ENCODE data around the gene MTRF1.
A peak's percentile ranks its signal among the peaks of the same experiment; 100 is the strongest.
"Not testable (repeated sequence)": the region's sequence is repeated elsewhere in the genome, so short reads cannot be mapped to it uniquely, and the experiment has no call there.

The MTRF1 gene

DNA sequence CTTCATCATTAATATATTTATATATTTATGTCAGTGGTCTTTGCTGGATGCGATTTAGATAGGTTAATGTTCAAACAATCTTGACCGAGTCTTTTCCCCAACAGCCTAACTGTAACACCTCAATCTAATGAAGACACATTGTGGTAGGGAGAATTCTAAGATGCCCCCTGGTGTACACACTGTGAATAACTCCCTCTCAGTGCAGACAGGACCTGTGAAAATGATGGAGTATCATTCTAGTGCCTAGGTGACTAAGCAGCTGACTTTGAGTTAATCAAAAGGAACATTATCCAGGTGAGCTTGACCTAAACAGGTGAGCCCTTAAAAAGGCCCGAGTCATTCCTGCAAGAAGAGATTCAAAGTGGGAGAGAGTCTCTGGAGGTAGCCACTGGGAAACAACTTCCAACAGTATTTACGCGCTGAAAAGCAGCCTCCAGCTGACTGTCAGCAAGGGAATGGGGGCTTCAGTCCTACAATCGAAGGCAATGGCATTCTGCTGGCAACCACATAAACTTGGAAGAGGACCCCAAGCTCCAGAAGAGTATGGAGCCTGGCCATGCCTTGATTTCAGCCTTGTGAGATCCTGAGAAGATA is 41.0 kb downstream of the MTRF1 start:
- peak; percentile 20 to 50 for DNase-seq (ENCODE audit: low read depth in 2 of 2)

DNA sequence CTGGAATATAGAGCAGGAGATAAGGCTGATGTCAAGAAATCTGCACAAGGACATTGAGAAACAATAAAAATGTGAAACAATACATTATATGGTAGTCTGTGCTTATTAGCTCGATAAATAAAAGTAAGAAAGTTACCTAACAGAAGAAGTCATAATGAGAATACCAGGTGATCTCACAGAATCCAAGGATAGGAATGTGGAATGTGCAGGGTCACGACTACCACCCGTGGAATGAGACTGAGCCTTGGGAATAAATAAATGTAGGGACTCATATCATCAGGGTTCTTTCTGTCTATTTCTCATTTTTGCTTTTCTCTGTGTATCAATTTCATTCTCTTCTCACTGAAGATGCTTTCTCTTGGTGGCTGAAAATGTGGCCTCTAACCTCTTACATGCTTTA is 43.0 kb downstream of the MTRF1 start:
- DNase-seq (ENCODE audit: low read depth in 2 of 2), result no peak

DNA sequence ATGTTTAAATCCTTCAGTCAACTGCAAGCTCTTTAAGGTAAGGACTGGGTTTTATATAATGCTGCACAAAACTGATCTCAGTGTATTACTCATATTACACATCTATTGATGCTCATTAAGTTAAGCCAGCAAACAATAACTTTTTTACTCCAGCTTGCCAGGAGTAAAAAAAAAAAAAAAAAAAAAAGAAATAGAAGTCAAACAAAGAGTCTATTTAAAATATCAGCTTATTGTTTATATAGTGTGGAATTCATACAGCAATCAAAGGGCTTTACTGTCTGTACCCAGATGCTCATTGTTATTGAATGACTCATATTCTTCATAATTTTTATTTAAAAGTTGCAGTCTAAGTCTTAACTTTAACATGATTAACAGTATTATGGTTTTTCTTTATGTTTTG is 47.2 kb downstream of the MTRF1 start:
- no peak for DNase-seq (ENCODE audit: low read depth in 2 of 2)

DNA sequence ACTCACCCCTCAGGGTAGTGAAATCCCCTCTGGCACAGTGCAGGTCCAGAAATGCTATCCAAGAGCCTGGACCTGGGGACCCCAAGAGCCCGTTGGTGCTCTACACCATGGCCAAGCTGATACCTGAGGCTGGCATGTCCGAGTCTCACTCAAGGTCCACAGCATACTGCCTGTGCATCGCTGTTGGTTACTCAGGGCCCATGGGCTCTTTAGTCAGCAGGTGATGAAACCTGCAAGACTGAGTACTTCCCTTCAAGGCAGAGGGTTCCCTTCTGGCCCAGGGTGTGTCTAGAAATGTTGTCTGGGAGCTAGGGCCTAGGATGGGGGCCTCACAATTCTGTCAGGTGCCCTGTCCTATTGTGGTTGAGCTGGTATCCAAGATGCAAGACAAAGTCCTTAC is 49.5 kb downstream of the MTRF1 start:
- DNase-seq (ENCODE audit: low read depth in 2 of 2), result no peak

DNA sequence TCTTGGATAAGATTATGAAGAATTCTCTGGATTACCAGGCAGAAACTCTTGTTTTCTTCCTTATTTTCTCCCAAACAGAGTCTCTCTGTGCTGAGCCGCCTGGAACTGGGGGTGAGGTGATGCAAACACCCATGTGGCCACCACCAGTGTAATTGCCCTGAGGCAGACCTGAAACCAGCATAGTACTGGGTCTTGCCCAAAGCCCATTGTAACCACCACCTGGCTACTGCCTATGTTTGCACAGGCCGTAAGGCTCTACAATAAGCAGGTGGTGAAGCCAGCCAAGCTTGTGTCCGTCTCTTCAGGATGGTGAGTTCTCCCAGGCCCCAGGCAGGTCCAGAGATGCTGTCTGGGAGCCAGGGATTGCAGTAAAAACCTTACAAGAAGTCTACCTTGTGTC is 50.1 kb downstream of the MTRF1 start:
- no peak for DNase-seq (ENCODE audit: low read depth in 2 of 2)

DNA sequence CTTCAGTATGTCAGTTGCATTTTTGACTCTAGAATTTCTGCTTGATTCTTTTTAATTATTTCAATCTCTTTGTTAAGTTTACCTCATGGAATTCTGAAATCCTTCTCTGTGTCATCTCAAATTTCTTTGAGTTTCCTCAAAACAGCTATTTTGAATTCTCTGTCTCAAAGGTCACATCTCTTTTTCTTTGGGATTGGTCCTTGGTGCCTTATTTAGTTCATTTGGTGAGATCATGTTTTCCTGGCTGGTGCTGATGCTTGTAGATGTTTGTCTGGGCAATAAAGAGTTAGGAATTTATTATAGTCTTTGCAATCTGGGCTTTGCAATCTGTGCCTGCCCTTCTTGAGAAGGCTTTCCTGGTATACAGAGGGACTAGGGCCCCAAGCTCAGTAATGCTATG is 50.5 kb downstream of the MTRF1 start:
- no peak for DNase-seq (ENCODE audit: low read depth in 2 of 2)

DNA sequence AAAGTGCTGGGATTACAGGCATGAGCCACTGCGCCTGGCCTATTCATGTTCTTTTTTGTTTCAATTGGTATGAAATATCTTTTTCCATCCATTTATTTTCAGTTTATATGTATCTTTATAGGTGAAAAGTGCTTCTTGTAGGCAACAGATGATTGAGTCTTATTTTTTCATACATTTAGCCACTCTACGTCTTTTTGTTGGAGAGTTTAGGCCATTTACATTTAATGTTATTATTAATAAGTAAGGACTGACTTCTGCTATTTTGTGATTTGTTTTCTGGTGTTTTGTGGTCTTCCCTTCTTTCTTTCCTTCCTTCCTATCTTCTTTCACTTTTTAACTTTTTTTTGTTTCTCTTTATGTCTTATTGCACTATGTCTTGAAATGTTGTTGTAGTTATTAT is 52.3 kb downstream of the MTRF1 start:
- DNase-seq (ENCODE audit: low read depth in 2 of 2), result no peak

DNA sequence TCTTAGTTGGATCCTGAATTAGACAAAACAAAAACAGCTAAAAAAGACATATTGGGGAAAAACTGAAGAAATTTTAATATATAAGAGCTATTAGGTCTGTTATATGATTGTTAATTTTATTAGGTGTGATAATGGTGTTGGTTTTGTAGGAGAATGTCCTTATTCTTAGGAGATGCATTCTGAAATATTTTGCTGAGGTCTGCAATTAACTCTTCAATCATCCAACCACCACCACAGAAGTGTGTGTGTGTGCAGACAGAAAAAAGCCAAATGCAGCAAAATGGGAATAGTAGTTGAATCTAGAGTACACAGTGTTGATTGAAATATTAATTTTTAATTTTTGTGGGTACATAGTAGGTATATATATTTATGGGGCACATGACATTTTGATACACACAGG is 56.9 kb downstream of the MTRF1 start:
- DNase-seq (ENCODE audit: low read depth in 2 of 2), result no peak

DNA sequence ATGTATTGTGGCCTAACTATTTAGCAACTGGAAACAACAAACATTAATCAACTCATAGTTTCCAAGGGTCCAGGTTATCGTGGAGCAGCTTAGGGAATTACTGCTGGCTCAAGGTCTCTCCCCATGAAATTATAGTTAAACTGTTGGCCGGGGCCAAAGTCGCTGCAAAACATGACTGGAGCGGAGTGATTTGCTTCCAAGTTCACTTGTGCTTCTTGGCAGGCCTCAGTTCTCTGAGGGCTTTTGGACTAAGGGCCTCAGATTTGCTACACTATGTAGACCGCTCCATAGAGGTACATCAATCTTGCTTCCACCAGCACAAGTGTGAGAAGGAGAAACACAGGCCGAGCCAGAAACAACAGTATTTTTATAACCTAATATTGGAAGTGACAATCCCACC is 59.6 kb downstream of the MTRF1 start:
- DNase-seq (ENCODE audit: low read depth in 2 of 2), result no peak

DNA sequence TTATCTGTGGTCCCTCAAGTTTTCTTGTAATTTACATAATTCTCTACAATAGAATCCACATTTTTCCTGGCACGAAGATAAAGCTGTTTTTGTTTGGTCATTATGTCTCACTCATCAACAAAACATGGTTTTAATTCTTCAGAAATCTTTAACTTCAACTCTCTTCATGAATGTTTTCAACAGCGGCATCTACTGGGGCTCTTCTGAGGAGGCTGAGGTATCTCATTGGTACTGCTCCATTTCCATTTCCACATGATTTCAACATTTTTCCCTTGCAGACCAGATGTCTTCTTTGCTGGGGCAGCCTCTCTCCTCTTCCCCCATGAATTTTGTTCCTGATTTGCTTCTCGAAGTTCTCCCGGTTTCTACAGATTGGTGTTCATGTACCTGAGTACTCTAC is 63.2 kb downstream of the MTRF1 start:
- no peak for DNase-seq (ENCODE audit: low read depth in 2 of 2)

DNA sequence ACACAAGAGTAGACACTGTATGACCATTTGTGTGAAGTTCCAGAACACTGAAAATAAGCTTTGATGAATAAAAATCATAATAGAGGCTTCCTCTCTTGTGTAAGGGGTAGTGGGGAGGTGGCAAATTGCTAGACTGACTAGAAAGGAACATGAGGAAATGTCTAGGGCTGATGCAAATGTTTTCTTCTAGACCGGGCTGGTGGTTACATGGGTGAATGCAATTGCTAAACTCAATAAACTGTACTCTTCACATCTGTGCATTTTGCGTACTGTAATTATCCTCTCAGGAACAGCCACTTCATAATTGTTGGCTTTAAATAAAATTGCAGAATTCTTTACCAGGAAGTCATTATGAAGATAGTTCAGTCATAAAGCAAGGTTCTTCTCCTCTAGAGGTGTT is 63.9 kb downstream of the MTRF1 start:
- DNase-seq (ENCODE audit: low read depth in 2 of 2), result no peak

DNA sequence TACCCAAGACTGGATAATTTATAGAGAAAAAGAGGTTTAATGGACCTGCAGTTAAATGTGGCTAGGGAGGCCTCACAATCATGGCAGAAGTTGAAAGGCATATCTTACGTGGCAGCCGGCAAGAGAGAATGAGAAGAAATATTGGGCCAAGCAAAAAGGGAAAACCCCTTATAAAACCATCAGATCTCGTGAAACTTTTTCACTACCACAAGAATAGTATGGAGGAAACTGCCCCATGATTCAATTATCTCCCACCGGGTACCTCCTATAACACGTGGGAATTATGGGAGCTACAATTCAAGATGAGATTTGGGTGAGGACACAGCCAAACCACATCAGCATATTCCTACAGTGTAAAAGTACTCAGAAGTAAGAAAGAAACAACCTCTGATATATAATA is 64.3 kb downstream of the MTRF1 start:
- DNase-seq (ENCODE audit: low read depth in 2 of 2), result no peak

DNA sequence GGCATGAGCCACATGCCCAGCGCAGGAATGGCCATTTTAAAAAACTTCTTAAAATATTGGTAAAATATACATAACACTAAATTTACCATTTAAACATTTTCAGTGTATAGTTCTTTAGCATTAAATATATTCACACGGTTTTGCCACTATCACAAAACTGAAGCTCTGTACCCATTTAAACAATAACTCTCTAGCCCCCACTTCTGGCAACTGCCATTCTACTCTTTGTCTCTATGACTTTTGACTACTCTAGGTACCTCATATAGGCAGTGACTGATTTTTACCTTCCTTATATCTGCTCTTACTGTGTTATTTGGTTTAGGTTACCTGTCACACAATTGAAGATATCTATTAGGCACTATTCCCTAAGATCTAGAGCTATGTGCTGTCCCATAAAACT is 66.8 kb downstream of the MTRF1 start:
- no peak for DNase-seq (ENCODE audit: low read depth in 2 of 2)

DNA sequence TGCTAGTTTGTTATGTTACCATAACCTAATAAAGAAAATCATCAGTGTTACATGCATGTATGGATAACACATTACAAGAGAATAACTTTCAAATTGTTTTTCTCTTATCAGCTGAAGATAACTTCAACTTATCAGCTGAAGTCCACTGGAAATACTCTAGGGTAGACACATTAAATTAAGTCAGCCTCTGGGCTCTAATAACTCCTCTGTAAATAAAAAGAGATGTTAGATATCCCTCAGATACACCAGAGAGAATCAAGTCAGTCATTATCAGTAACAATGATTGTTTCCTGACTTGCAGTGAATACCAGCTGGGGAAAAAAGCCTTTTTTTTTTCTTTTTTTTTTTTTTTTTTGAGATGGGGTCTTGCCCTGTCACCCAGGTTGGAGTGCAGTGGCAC is 67.4 kb downstream of the MTRF1 start:
- no peak for DNase-seq (ENCODE audit: low read depth in 2 of 2)

DNA sequence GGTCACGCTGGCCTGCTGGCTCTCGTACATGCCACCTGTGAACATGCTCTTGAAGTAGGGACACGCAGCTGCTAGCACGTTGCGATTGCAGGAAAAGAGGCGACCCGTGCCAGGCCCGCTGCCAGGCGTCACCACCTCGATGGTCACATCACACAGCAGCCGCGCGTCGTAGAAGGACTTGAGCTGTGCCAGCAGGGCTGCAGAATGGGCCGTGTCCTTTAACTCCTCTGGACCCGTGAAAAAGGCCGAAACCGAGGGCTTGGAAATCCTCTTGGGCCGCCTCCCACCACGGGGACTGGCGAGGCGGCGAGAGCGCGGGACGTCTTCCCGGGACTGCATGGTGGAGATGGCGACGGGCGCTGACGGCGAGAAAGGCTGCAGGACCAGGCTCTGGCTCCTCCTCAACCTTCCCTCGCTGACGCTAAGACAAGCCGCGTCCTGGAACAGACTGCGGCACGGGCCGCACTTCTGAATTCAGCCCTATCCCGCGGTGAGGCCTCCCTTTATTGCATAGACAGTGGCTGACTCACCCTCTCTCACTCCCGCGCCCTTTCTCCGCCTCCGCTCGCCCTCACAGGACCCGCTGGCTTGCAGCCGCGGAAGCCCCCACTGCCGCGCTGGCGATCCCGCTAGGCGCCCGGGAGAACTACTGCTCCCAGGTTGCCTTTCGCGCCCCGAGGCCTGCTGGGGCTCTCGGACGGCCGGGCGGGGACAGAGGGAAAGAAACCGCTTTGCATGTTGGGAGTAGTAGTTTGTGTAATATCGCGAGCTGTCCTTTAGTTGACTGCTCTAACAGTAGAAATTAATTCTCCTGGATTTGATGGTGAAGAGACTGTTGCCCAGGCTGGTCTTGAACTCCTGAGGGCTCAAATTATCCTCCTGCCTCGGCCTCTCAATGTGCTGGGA is 69.2 kb downstream of the MTRF1 start, which contains the start of gene KBTBD7:
TSS of gene KBTBD7 (minus strand) at position 651 of the 906 bp plus-strand sequence. CDS start at position 339, 312 bp downstream.
- DNase-seq (ENCODE audit: low read depth in 2 of 2), result peak; percentile 88 to 92

DNA sequence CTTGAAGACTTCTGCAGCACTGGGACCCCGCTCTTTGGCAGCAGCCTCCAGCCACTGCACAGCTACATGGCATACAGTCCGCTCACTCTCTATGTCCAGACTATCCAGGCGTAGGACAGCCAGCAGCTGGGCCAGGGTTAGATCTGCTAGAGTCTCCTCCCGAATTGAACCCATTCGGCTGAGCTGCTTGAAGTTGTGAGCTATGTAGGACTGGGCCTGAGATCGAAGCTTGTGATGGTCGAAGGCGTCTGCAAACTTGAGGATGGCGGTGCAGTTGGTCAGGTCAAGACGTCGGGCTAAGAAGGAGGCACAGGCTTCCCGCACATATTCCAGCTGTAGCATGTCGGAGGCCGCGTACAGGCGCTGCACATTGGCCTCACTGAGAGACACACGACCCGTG is 69.9 kb downstream of the MTRF1 start:
- no peak for DNase-seq (ENCODE audit: low read depth in 2 of 2)

DNA sequence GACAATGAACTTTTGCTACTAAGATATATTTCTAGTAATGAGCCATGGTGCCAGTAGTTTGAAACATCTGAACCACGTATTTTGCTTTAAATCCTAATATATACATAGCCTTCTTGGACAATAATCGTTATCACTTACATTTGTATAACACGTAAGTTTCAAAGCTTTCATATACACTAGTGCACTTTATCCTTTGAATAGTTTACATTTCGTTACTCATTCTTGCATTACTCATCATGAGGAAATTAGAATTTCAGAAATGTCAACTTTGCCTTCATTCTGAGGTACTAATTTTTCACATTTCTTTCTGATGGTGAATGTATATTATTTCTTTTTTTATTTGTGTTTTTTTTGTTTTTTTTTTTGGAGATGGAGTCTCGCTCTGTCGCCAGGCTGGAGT is 74.8 kb downstream of the MTRF1 start:
- DNase-seq (ENCODE audit: low read depth in 2 of 2), result no peak

DNA sequence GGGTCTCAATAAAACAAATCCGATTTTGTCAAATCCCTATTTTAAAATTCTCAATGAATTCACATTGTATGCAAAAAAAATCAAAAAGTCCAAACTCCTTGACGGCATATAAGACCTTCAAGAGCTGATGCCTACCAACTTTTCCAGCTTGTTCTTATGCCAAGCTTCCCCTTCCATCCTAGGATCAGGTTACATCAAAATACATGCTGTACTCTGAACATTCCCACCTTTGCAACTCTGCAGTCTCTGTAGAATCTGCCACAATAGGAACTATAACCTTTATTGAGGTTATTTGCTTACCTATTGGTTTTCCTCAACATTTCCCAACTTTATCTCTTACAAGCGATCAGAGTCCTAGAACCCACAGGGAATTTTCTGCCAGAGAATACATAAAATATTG is 76.9 kb downstream of the MTRF1 start:
- no peak for DNase-seq (ENCODE audit: low read depth in 2 of 2)

DNA sequence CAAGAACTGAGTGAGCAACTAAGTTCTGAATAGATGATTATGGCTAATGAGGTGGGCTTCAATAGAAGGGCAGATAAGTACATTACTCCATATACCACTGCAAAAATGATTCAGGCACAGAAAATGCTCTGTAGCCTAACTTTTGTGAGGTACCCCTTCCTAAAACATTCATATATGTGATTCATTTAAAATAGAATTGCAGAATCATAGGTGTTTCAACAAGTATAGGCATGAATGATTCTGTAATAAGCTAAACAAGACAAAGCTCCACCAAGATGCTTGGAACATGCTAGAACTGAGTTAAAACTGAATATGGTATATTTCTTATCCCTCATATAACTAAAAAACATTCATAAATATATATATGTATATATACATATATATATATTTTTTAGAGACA is 81.1 kb downstream of the MTRF1 start:
- no peak for DNase-seq (ENCODE audit: low read depth in 2 of 2)

DNA sequence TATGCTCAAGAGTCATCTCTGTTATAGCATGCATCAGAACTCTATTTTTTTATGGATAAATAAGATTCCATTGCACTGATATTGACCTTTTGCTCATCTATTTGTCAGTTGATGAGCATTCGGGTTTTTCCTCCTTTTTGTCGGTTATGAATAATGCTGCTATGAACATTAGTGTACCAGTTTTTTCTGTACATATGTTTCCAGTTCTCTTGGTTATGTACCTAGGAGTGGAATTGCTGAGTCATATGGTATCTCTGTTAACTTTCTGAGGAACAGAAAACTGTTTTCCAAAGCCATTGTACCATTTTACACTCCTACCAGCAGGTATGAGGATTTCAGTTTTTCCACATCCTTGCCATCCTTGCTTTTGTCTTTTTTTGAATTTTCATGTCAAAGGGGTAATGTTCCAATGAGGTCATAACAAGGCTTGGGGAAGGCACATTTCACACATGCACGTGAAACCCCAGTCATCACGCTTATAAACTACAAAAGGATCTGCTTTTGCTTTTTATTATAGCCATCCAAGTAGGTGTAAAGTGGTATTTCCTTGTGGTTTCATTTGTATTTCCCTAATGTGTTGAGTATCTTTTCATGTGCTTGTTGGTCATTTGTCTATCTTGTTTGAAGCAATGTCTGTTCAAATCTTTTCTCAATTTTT is 83.7 kb downstream of the MTRF1 start:
- no peak for DNase-seq (ENCODE audit: low read depth in 2 of 2)

DNA sequence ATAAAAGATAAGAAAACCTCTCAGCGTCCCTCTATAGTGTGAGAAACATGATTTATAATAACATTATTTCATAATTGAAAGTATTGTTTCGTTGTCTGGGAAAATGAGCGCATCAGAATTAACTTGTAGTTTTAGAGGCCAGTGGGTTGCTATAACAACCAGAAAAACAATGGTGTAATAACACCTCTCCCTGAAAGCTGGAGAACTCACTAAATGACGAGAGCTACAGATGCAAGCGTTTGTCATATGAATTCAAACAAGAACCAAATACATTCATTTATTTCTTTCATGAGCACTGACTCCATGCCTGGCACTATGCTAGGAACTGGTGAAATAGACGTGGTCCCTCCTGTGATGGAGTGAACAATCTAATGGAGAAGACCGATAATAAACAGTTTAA is 85.3 kb downstream of the MTRF1 start:
- DNase-seq (ENCODE audit: low read depth in 2 of 2), result no peak

DNA sequence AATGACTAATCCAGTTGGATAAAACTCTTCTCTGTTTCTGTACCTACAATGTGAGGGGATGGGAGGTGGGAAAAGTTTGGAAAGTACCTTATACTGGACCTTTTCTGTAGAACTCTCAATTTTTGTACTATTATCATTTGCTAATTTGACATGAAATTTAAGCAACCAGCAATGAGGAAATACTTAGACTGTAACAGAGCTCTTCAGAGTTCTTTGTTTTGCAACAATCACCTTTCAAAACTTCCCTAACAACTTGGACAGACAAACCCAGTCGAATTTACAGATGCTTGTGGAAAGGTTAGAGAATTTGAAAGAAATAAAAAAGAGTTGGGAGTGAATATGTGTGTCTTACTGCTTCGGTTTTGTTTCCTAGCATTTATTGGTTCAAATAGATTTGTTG is 85.8 kb downstream of the MTRF1 start:
- no peak for DNase-seq (ENCODE audit: low read depth in 2 of 2)

DNA sequence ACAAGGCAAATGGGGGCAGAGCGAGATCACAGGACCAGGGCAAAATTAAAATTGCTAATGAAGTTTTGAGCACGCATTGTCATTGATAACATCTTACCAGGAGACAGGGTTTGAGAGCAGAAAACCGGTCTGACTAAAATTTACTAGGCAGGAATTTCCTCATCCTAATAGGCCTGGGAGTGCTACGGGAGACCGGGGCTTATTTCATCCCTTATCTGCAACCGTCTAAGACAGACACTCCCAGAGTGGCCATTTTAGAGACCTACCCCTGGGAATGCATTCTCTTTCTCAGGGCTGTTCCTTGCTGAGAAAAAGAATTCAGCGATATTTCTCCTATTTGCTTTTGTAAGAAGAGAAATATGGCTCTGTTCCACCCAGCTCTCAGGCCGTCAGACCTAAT is 87.8 kb downstream of the MTRF1 start:
- DNase-seq (ENCODE audit: low read depth in 2 of 2), result not testable (repeated sequence)

All from stimulated activated CD4-positive, alpha-beta T cell treated with anti-CD3 and anti-CD28 coated beads, Interleukin-4, amount 100 ng/mL, for 48 hours (primary cell).